CD4-positive, alpha-beta T cell treated with Interleukin-17A for 4 hours (primary cell): ENCODE data around the gene NREP.

ENCODE experiments used
- DNase-seq: peaks from one replicate; pipeline ENCODE4 v3.0.0-alpha.2; 2020; ENCODE audit warnings: mixed read lengths

The NREP gene

DNA sequence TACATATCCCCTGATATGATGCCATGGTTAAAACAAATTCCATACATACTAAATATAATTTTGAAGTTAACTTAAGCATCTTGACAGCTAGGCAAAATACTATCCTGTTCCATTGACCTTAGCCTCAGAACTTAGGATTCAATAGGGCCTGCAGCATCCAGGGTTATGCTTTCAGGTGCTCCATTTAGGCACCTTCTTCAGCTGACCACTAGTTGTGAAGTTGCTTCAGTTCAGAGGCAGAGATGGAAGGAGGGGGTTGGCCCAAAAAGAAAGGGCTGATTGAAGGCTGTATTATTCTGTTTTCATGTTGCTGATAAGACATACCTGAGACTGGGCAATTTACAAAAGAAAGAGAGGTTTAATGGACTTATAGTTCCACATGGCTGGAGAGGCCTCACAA, 7.0 kb upstream of the NREP start:
- DNase-seq: no peak

DNA sequence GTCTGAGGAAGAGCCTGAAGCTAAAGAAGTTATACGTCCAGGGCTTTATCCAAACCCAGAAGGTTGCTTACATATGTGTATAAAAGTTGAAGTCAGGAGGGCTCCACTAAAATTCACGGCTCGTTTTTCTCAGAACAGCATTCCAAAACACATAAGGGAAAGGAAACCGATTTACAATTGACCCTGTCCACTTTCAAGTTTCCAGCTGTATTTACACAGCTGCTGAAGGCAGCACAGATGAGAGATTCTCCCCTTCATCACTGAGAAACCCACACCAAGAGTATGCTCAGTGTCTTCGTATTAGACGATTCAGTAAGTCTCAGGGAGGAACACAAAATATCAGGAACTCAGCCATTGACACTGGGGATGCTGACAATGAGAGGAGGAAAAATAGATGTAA, 5.9 kb upstream of the NREP start:
- DNase-seq: no peak

DNA sequence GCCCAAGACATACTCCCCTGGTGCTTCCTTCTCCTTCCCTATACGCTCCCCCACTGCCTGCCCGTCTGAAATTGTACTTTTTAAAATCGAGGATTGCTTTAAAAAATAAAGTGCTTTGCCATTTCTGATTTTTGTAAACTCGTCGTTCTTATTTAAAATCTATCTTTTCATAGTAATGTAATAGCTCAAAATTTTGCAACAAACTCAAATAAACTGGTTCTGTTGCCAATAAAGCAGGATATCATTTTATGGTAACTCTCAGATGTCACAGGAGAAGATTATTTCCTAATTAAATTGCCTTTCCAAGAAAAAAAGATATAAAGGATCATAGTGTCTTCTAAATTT, 1.3 kb upstream of the NREP start:
- no peak for DNase-seq

DNA sequence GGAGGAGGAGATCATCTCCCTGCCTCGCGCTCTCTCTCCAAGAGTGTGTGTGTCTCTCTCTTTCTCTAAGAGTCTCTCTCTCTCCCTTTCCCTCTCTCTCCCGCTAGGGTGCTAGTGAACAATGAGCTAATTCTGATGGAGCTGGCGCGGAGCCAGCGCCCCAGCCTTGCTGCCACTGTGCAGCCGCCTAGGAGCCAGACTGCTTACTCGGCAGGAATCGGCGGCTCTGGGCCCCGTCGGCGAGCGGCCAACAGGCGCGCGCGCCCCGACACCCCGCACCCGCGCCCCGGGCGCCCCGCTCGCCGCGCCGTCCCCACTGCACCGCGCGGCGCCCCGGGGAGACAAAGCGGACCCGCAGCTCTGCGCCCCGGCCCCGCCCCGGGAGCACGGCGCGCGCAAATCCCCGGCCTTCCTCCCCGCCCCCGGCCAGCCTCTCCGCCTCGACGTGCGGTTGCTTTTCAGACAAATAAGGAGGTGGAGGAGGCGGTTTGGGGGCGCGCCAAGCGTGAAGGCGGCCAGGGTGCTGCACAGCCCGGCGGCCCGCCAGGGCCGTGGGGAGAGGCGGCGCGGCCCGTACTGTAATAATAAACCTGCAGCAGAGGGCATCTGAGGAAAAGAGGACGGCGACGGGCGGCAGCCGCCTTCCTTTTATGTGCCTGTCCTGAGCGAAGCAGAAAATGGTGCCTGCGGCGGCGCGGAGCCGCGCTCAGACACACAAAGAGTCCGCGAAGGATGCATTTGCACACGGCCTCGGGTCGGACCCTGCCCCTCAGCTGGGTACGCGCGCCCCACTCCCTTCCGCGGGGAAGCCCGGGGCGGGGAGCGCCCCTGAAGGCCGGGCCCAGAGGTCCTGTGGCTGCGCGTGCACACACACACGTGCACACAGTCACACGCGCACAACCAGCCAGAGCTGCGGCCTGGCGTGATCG, 625 bp upstream of the NREP start:
- peak; percentile 86 for DNase-seq

DNA sequence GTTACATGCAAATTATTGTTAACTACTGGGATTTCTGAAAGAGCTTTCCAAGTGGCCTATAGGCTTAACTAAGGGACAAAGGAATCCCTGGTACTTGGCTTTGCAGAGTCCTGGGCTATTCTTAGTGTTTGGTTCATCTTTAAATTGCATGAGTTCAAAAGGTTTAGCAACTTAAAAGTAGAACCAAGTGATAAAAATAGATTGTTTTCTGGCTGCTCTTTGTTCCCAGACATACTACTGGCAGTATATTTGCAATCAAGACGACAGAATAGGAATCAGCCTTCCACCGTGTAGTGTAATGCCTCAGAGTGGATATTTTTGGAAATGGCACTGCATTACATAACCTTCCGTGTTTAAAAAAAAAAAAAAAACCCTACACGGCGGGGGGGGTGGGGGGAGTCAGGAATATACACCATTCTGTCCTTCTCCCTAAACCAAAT, 1.0 kb downstream of the NREP start:
- no peak for DNase-seq

DNA sequence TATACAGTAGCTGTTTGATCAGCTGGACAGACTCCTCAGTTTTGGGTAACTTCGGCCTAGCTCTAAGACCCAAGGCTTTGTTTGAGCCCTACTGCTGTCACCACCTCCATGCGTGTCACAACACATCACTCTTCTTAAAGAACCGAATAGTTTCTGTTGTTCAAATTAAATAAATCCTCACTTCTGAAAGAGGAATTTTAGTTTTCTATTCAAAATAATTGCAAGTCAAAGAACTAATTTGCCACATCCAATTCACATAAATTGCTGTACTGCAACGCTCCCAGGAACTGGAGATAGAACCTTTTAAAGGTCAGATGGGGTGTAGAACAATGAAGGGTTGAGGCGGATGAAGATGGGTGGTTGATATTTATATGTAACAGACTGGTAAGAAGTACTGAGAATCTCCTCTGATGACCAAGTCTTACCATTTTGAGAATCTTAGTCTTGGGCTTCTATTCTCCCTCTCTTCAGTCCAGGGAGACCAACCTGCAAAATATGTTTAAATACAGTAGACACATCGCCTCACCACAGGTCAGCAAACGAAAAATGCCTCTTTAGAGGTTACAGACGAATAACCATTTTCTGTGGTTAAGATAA, 1.6 kb downstream of the NREP start:
- no peak for DNase-seq

DNA sequence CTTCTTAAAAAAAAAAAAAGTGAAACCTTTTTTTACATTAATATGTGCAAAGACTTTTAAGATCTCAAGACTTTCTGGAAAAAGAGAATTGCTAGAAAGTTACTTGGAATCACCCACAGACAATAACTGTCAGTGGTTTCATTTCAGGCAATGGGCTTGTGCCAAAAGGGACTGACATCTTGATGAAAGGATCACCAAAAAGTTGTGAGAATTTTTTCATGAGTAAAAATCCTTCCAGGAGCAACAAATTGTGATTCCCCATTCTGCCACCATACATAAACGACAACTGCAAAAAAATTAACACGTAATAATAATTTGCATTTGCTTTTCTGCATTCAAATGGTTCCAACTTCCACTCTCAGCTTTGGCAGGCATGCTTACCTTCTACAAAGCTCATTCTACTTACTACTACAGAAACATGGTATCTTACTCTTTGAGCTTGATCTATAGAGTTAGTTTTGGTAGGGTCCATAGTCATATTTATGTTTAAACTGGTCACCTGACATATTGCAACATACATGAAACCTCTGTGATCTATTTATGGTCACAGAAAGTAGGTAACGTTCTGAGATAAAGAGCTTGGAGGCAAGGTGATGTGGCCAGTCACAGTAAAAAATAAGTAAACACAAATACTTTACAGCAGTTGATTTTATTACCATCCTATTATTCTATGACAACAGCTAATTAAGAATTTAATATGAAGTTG, 3.0 kb downstream of the NREP start:
- DNase-seq: no peak

DNA sequence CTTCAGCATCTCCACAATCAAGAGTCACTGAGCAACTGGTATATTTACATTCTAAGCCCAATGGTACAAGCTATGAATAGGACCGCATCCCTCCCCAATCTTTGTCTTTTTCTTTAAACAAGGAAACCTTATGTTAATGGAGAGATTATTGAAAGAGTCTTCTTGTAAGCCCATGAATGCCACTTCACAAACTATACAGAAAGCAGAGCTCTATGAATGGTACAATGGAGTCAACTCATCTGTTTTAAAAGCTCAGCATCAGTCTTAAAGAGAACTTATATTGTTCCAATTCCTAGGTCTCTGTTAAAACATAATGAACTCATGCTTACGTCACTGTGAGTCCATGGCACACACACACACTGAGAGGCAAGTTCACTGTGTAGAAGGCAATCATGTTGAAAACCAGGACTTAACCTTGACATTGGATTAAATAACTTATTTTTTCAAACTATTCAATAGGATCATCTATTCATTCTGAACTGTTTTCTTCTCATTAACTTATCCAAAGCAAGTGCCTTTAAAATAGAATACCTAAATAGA, 4.5 kb downstream of the NREP start:
- DNase-seq: no peak

DNA sequence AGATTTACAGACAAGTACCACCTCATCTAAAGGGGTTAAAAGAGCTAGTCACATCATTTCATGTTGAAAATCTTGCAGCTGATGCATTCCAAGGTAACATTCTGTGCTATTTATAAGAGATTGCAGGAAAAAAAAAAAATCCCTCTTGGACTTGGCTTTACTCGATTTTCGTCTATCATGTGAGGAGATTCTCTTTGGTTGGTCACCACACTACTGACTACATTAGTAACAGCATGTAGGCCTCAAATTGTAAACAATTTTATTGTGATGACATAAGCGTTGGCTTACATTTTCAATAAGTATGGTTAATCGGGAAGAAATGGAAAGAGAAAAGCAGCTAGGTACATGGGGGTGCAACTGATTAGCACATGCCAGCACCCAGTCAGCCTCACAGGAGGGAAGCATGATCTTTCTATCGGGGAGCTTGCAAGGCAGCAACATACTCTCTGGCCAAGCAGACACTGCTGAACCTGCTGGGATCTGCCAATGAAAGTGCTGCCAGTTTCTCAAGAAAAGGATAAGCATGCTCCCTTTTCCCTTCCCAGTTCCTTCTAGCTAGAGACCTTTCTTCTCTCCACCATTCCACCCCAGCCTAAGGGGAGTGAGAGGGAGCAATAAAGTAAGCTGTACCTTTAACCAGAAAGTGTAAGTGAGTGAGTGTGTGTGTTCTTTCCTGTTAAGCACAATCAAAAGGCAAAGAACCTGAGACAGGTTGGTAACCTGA, 7.5 kb downstream of the NREP start:
- no peak for DNase-seq

DNA sequence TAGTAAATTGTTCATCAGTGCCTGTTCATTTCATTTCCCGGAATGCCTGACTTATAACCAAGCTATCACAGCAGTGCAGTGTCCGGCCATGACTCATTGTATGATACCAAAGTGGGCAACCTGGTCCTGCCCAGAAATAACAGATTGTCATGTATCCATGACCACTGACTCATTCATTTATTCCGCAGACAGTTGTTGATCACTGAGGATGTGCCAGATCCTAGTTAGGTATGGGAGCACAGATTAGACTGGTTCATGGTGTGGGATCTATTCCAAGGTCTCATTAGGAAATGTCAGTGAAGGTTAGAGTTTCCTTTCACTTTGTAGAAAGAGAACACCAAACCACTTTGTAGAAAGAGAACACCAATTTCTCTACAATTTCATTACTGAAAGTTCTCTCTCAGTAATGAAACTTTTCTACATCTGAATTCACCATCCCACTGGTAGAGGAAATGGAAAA, 8.7 kb downstream of the NREP start:
- DNase-seq: no peak

DNA sequence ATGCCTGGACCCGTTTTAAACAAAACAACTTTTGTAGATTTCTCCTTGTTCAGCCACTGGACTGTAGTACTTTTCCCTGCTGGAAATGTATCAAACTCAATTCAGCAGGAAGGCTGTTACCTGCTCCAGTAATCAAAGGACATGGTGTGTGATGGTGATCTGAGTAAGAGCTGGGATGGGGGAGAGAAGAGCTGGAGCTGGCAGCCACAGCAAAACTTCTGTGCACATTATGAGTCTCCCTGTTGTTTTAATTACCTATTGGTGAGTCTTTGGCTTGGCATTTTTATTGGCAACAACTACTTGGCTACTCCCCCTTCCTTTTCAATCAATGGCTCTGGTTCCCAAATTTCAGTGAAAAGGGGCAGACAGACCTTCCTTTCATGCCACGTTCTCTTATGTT, 9.7 kb downstream of the NREP start:
- DNase-seq: no peak

DNA sequence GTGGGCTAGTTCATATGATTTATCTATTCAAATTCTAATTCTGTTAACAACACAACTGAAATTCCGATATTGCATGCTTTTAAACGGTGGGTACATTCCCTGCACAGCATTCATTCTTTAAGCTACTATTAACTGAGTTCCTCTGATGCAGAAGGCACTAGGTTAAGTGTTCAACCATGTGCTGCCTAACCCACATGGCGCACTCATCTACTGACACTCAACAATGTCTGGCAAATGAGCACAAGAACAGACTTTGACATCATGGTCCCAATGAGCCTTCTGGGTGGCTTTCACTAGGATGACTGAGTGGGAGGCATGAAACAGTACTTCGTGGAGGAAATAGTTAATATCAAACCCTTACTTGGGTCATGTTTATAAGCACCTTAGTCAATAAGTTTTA, 10.2 kb downstream of the NREP start:
- no peak for DNase-seq

DNA sequence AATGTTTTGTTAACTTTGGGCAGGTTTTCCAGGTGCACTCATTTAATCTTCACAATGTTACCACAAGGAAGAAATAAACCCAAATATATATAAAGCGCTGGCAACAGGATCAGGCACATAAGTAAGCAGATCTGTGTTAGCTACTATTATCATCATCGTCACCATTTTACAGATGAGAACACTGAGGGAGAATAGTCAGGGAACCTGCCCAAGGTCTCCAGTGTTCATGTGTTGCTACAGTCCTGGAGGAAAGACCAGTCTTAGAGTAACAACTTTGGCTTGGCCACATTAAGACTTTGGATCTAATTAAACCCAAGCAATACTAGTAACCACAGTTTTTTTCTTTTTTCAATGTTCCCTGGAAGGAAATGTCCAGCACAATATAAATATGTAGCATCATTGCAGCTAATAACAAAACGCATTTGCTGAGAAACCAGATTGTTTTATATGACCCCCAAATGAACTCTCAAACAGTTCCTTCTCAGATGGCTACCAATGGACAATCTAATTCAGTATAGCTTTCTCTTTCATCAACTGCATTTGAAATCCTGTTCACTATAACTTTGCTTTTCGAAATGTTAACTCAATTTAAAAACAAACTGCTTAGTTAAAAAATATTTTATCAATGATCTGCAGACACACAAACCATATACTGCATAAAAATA, 11.8 kb downstream of the NREP start:
- DNase-seq: no peak

DNA sequence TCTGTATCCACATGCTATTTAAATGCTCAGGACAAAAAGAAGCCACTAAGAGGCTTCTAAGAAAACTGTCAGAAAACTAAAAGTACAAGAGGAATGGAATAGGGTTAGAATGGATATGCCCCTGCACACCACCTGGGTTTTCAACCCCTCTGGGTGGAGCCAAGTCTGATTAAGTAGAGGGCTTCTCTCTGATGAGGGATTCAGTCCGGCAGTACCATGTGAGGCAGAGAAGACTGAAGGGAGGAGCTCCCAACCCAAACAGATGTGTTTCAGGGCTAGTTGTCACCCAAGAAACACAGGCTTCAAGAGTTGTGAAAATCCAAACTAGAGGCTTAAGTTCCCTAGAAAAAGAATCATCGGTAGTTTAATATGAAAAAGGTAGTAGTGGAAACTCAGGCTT, 12.5 kb downstream of the NREP start:
- DNase-seq: no peak

DNA sequence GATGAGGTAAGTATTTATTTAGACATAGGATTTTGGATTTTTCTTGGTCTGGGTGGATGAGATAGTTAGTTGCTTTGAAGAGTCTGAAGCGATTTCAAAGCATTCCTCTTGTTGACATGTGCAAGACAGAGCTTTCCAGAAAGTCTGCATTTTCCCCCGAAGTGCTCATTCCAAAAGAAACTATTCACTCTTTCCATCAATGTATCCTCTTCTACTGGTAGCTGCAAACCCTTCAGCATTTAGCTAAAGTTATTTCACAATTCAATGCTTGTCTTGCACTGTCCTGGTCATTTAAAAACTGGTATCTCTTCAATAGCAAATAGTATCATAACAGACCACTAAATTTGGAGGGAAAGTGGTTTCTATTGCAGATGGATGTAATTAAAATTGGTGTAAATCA, 13.0 kb downstream of the NREP start:
- no peak for DNase-seq

DNA sequence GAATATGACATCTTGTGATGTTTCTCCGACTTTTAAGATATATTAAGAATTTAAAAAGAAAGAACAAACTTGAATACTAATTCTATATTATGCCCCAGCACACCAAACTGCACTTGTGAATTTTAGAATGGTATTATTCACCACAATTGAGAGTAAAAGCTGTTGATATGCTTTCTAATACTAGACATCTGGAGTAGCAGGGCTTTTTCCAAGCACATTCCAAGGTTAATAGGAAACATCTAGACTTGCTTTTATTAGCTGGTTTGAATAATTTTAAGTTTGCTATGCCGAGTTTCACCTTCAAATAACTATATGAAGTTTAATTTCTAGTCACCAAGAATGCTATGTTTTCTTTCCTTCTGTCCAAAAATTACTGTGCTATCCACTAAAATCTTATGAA, 13.5 kb downstream of the NREP start:
- no peak for DNase-seq

DNA sequence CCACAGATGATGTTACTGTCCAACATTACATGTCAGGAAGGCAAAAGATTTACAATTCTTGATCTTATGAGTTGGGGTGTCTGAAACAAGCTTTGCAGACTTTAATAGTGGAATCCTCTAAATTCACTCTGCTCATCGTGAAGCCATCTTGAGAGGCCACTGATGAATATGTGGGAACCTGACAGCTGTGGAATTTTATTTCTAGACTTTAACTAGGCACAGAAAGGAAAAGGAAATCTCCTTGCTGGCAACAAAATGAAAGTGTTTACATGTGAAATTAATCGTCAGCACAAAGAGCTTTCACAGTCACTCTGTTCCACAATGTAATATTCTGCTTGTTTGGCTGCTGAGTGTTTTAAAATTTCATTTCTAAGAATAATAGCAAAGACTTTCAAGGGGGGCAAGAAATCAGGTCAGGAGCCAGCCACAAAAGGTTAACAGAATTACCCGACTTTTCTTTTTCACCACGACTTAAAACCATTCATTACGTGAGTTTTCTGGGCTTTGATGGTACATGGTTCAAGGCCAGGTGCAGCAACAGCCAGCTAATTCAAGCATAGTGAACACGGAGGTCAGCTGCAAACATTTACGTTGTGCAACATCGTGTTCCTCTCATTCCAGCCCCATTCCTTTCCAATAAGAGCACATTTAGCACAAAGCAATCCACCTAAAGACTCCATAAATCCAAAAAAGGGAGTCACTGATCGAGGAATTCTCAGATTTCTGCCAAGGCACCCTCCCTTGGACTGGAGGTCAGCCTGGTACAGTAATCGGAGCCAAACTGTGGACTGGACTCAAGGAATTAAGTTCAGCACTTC, 14.6 kb downstream of the NREP start:
- no peak for DNase-seq

DNA sequence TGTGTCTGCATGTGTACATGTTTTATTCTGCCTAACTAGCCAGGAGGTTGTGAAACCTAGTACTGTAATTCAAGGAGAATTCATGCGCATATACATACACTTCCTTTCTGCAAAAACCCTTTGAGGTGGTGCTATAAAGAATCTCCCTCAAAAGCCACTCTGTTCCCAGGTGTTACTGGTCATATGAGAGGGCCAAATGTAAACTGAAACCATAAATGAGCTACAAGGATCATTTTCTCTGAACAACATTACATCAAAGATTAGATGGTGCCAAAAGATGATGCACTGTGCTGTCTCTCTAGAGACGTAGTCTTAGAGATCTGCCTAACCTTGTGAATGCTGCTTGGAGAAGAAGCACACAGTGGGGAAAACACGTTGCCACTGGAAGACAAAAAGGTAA, 15.7 kb downstream of the NREP start:
- DNase-seq: no peak

DNA sequence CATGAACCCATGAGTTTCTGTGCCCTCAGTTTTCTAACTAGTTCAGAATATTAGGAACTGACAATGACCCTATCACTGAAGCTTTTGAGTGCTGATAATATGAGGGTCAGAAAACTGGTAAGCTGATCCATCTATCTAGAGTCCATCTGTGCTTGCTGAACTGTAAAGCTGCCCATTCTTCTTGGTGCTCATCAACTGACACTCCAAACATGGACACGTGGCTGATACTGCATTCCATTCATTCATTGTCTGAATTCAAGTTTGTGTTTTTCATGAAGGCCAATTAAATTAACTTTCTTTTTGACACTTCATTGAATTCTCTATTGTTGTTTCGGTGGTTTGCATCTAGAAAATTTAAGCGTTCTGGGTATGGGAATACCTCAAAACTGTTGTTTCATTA, 17.6 kb downstream of the NREP start:
- DNase-seq: no peak

DNA sequence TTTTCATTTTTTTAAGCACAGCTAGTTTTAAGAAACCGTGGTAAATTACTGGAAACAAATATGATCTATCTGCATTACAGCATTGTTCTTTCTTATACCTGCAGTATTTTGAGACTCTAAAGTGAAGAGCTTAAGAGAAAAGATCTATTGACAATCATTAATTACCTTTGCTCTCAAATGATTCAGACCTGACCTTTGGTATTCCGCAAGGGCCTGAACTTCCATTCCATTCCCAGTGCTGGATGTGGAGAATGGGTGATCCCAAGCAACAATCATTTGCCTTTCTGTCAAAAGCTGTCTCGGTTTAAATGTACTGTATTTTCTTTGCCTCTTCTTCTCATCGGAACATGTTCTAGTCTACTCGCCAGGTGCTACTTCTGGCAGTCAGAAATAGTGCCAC, 18.9 kb downstream of the NREP start:
- DNase-seq: no peak

DNA sequence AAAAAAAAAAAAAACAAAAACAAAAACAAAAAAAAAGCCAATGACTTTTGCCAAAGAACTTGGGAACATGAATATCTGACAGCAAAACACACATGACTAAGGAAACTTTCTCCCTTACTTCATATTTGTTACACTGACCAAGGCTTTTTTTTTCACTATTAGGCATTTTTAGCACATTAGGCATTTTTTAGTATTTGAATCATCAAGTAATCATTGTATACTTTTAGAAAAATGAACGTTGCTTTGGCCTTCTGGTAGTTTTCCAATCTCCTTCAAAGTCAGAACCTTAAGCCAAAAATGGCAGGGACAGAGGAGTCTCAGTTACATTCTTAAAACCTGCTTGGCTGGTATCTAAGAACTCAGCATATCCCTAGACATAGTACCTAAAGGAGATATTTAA, 19.3 kb downstream of the NREP start:
- no peak for DNase-seq
